DND-41 (cell line): Measurements from ENCODE around the gene ECE2.

ENCODE experiments used
- CTCF ChIP-seq: IDR thresholded peaks from 2 replicates; pipeline ENCODE4 v1.5.1; 2012; ENCODE audit warnings: borderline replicate concordance, low read length, moderate library complexity, mild to moderate bottlenecking; ENCODE audit not compliant: poor library complexity, severe bottlenecking; ENCODE audit errors: extremely low read depth
- EZH2 ChIP-seq: IDR thresholded peaks from 3 replicates; pipeline ENCODE4 v1.6.1; 2012; ENCODE audit warnings: borderline replicate concordance, low read depth, mild to moderate bottlenecking, moderate library complexity, low read length, inconsistent platforms; ENCODE audit not compliant: severe bottlenecking

GRCh38 chr3:184275381-184275701 lies 481 bp upstream of the ECE2 start:
- TF ChIP-seq CTCF, result no peak
- TF ChIP-seq EZH2, result no peak
